Activated CD4-positive, alpha-beta memory T cell treated with anti-CD3 and anti-CD28 coated beads, Interleukin-2, amount 10 ng/mL, durations not matched to agents 7 days and 5 days (primary cell): ENCODE results near the gene SLC13A2. TPM values are rescaled to one million over a fixed set of nuclear protein-coding genes. Genes with fewer than 3 reads are reported as not detected.
"Not testable (repeated sequence)": the region's sequence is repeated elsewhere in the genome, so short reads cannot be mapped to it uniquely, and the experiment has no call there.

Experiments
- CTCF ChIA-PET: fragments of 350-600 bp; sonication (Branson Sonifier 250); formaldehyde crosslinking; loops from one replicate; lab custom pipeline; 2021; ENCODE audit warnings: antibody characterized with exemption, inconsistent platforms; lab: Charles Lee
- POLR2A ChIA-PET: fragments of 350-600 bp; sonication (Branson Sonifier 250); formaldehyde crosslinking; loops from one replicate; lab custom pipeline; 2021; ENCODE audit warnings: antibody characterized with exemption; lab: Charles Lee
- DNase-seq: peaks from one replicate; pipeline ENCODE4 v3.0.0-alpha.2; 2020
- H3K27ac Mint-ChIP-seq: one replicate; pipeline ENCODE4 v1.8.0; 2021; ENCODE audit warnings: mild to moderate bottlenecking, mixed read lengths
- H3K27me3 Mint-ChIP-seq: one replicate; pipeline ENCODE4 v1.8.0; 2021; ENCODE audit warnings: mixed read lengths
- H3K36me3 Mint-ChIP-seq: one replicate; pipeline ENCODE4 v1.8.0; 2021; ENCODE audit warnings: low read depth, mixed read lengths
- H3K4me1 Mint-ChIP-seq: one replicate; pipeline ENCODE4 v1.8.0; 2021; ENCODE audit warnings: mixed read lengths
- H3K4me3 Mint-ChIP-seq: one replicate; pipeline ENCODE4 v1.8.0; 2021; ENCODE audit warnings: mild to moderate bottlenecking, mixed read lengths
- H3K9me3 Mint-ChIP-seq: one replicate; pipeline ENCODE4 v1.8.0; 2021; ENCODE audit warnings: mixed read lengths
- total RNA-seq, 2 experiments: library from RNA; stranded (reverse); gene quantifications; one replicate each; pipeline ENCODE4 v1.2.3, GENCODE V29; 2021

The SLC13A2 gene
- total RNA-seq, result not detected

GRCh38 chr17:28473542-28473941 is at the start of gene SLC13A2:
TSS of gene SLC13A2 (plus strand) at chr17:28473644. CDS start at chr17:28473713, 69 bp downstream.
- H3K9me3 Mint-ChIP-seq, result no peaks in the 10 kb centered on the region
- no peaks in the 10 kb centered on the region for H3K27me3 Mint-ChIP-seq
- no peaks in the 10 kb centered on the region for H3K36me3 Mint-ChIP-seq
- DNase-seq, result no peak
- ChIA-PET CTCF (no interaction called here), POLR2A (no interaction called here)
- H3K4me1 Mint-ChIP-seq, result peaks cover 33% of the 10 kb centered on the region
- H3K4me3 Mint-ChIP-seq, result no peak within 1 kb of the TSS
- H3K27ac Mint-ChIP-seq, result no peak within 1 kb of the TSS

- Mint-ChIP-seq H3K4me1 (no peaks in the 10 kb centered on the region), H3K9me3 (no peaks in the 10 kb centered on the region), H3K4me3 (no peak overlapping the region), H3K36me3 (no peaks in the 10 kb centered on the region), H3K27me3 (peaks cover 6% of the 10 kb centered on the region), H3K27ac (no peak overlapping the region)
- CTCF ChIA-PET, result interaction anchor here (0.8 kb wide), 1 partner anchor 9 kb away, joined by 3 read pairs; no protein-coding TSS in a partner anchor
- DNase-seq, result no peak
- POLR2A ChIA-PET, result no interaction called here
These were observed 48.2 kb upstream of the SLC13A2 start for GRCh38 chr17:28425206-28425605.

- Mint-ChIP-seq H3K4me3 (no peak overlapping the region), H3K4me1 (no peaks in the 10 kb centered on the region), H3K27ac (no peak overlapping the region), H3K36me3 (no peaks in the 10 kb centered on the region), H3K9me3 (no peaks in the 10 kb centered on the region), H3K27me3 (peaks cover 4% of the 10 kb centered on the region)
- CTCF ChIA-PET, result interaction anchor here (1.0 kb wide), 1 partner anchor 9 kb away, joined by 5 read pairs; no protein-coding TSS in a partner anchor
- no peak for DNase-seq
- POLR2A ChIA-PET, result no interaction called here
These were observed 47.3 kb upstream of the SLC13A2 start for GRCh38 chr17:28426081-28426519.

- ChIA-PET POLR2A (no interaction called here), CTCF (interaction anchor here (2.3 kb wide), 1 partner anchor 11 kb away, joined by 9 read pairs; no protein-coding TSS in a partner anchor)
- H3K9me3 Mint-ChIP-seq, result no peaks in the 10 kb centered on the region
- H3K36me3 Mint-ChIP-seq, result no peaks in the 10 kb centered on the region
- no peaks in the 10 kb centered on the region for H3K4me1 Mint-ChIP-seq
- DNase-seq, result no peak
- peaks cover 14% of the 10 kb centered on the region for H3K27me3 Mint-ChIP-seq
- no peak overlapping the region for H3K27ac Mint-ChIP-seq
- H3K4me3 Mint-ChIP-seq, result no peak overlapping the region
These were observed 46.1 kb upstream of the SLC13A2 start for GRCh38 chr17:28427371-28427770.

- POLR2A ChIA-PET, H3K4me1 Mint-ChIP-seq, H3K27ac Mint-ChIP-seq, DNase-seq, H3K9me3 Mint-ChIP-seq, H3K36me3 Mint-ChIP-seq, H3K4me3 Mint-ChIP-seq: not testable (repeated sequence)
- peaks cover 19% of the 10 kb centered on the region for H3K27me3 Mint-ChIP-seq
- CTCF ChIA-PET, result interaction anchor here (2.3 kb wide), 1 partner anchor 12 kb away, joined by 9 read pairs; no protein-coding TSS in a partner anchor
These were observed 45.5 kb upstream of the SLC13A2 start for GRCh38 chr17:28427982-28428381.

GRCh38 chr17:28433721-28434120 is 39.7 kb upstream of the SLC13A2 start:
- no peaks in the 10 kb centered on the region for H3K36me3 Mint-ChIP-seq
- CTCF ChIA-PET, result no interaction called here
- no peak overlapping the region for H3K27ac Mint-ChIP-seq

GRCh38 chr17:28434326-28434725 is 39.1 kb upstream of the SLC13A2 start:
- CTCF ChIA-PET, POLR2A ChIA-PET, DNase-seq, H3K9me3 Mint-ChIP-seq, H3K27ac Mint-ChIP-seq, H3K4me1 Mint-ChIP-seq, H3K4me3 Mint-ChIP-seq, H3K36me3 Mint-ChIP-seq: not testable (repeated sequence)
- peaks cover 29% of the 10 kb centered on the region for H3K27me3 Mint-ChIP-seq

More at GRCh38 chr17:28433721-28434120, 39.7 kb upstream of the SLC13A2 start:
- POLR2A ChIA-PET, result no interaction called here
- Mint-ChIP-seq H3K4me1 (no peaks in the 10 kb centered on the region), H3K9me3 (no peaks in the 10 kb centered on the region), H3K27me3 (peaks cover 27% of the 10 kb centered on the region), H3K4me3 (no peak overlapping the region)
- DNase-seq, result no peak

GRCh38 chr17:28443901-28444638 is 29.4 kb upstream of the SLC13A2 start:
- H3K27me3 Mint-ChIP-seq, result peaks cover 19% of the 10 kb centered on the region
- no peaks in the 10 kb centered on the region for H3K9me3 Mint-ChIP-seq
- no peaks in the 10 kb centered on the region for H3K36me3 Mint-ChIP-seq
- H3K4me1 Mint-ChIP-seq, result no peaks in the 10 kb centered on the region
- POLR2A ChIA-PET, result no interaction called here
- CTCF ChIA-PET, result interaction anchor here (1.6 kb wide), 1 partner anchor 28 kb away, joined by 4 read pairs; no protein-coding TSS in a partner anchor
- no peak overlapping the region for H3K27ac Mint-ChIP-seq
- no peak for DNase-seq
- no peak overlapping the region for H3K4me3 Mint-ChIP-seq

GRCh38 chr17:28446716-28447395 is 26.6 kb upstream of the SLC13A2 start:
- Mint-ChIP-seq H3K36me3 (no peaks in the 10 kb centered on the region), H3K9me3 (no peaks in the 10 kb centered on the region), H3K27ac (no peak overlapping the region), H3K27me3 (peaks cover 30% of the 10 kb centered on the region), H3K4me3 (no peak overlapping the region), H3K4me1 (no peaks in the 10 kb centered on the region)
- POLR2A ChIA-PET, result interaction anchor here (0.6 kb wide), 1 partner anchor 214 kb away, joined by 3 read pairs; no protein-coding TSS in a partner anchor
- no peak for DNase-seq
- CTCF ChIA-PET, result no interaction called here

- Mint-ChIP-seq H3K4me1 (no peaks in the 10 kb centered on the region), H3K27me3 (peaks cover 31% of the 10 kb centered on the region), H3K4me3 (no peak overlapping the region), H3K9me3 (no peaks in the 10 kb centered on the region), H3K36me3 (no peaks in the 10 kb centered on the region), H3K27ac (no peak overlapping the region)
- POLR2A ChIA-PET, result interaction anchor here (0.6 kb wide), 1 partner anchor 213 kb away, joined by 3 read pairs; no protein-coding TSS in a partner anchor
- DNase-seq, result no peak
- CTCF ChIA-PET, result no interaction called here
These were observed 26.1 kb upstream of the SLC13A2 start for GRCh38 chr17:28447396-28447760.

GRCh38 chr17:28449859-28450258 is 23.6 kb upstream of the SLC13A2 start:
- Mint-ChIP-seq H3K4me3 (no peak overlapping the region), H3K36me3 (no peaks in the 10 kb centered on the region), H3K4me1 (no peaks in the 10 kb centered on the region), H3K9me3 (no peaks in the 10 kb centered on the region), H3K27me3 (peaks cover 37% of the 10 kb centered on the region), H3K27ac (no peak overlapping the region)
- CTCF ChIA-PET, result no interaction called here
- DNase-seq, result no peak
- POLR2A ChIA-PET, result no interaction called here

GRCh38 chr17:28457890-28458289 is 15.6 kb upstream of the SLC13A2 start:
- POLR2A ChIA-PET, result no interaction called here
- DNase-seq, result no peak
- H3K9me3 Mint-ChIP-seq, result no peaks in the 10 kb centered on the region

GRCh38 chr17:28458881-28459280 is 14.6 kb upstream of the SLC13A2 start:
- H3K36me3 Mint-ChIP-seq, DNase-seq, H3K27me3 Mint-ChIP-seq, H3K9me3 Mint-ChIP-seq, CTCF ChIA-PET, H3K4me1 Mint-ChIP-seq, POLR2A ChIA-PET, H3K4me3 Mint-ChIP-seq, H3K27ac Mint-ChIP-seq: not testable (repeated sequence)

More at GRCh38 chr17:28457890-28458289, 15.6 kb upstream of the SLC13A2 start:
- H3K36me3 Mint-ChIP-seq, result no peaks in the 10 kb centered on the region
- no peak overlapping the region for H3K27ac Mint-ChIP-seq
- peaks cover 3% of the 10 kb centered on the region for H3K27me3 Mint-ChIP-seq
- H3K4me1 Mint-ChIP-seq, result no peaks in the 10 kb centered on the region
- CTCF ChIA-PET, result no interaction called here
- no peak overlapping the region for H3K4me3 Mint-ChIP-seq
